Natural killer cell (primary cell): Measurements from ENCODE around the gene XPOT. TPM values are rescaled to one million over a fixed set of nuclear protein-coding genes. Genes with fewer than 3 reads are reported as not detected.

Experiments used
- ATAC-seq, 3 donors: fragments of 150-1000 bp in 2 of 3; fragments of 200-7000 bp in 1 of 3; cut with Tn5 transposase; 1 replicate in 1 of 3; 2 replicates in 2 of 3; pipeline ENCODE4 v1.10.0; 2021; ENCODE audit warnings: mild to moderate bottlenecking in 2 of 3, moderate library complexity in 2 of 3
- DNase-seq, 2 donors: peaks; one replicate each; pipeline versions ENCODE4 v3.0.0 to v3.0.0-alpha.2; 2013 to 2021; ENCODE audit warnings: mixed read lengths in 1 of 2
- H3K27ac ChIP-seq: one replicate; pipeline ENCODE4 v1.5.1; 2013; ENCODE audit warnings: mild to moderate bottlenecking, low read length
- H3K27me3 ChIP-seq: one replicate; pipeline ENCODE4 v1.6.1; 2013; ENCODE audit warnings: low read length; ENCODE audit not compliant: control insufficient read depth, insufficient read depth
- H3K36me3 ChIP-seq: one replicate; pipeline ENCODE4 v1.6.1; 2013; ENCODE audit warnings: low read length; ENCODE audit not compliant: control insufficient read depth, insufficient read depth
- H3K4me1 ChIP-seq: one replicate; pipeline ENCODE4 v1.6.1; 2013; ENCODE audit warnings: low read length; ENCODE audit not compliant: control insufficient read depth, insufficient read depth
- H3K4me3 ChIP-seq: one replicate; pipeline ENCODE4 v1.5.1; 2013; ENCODE audit warnings: low read length
- H3K9me3 ChIP-seq: one replicate; pipeline ENCODE4 v1.6.1; 2013; ENCODE audit warnings: low read length; ENCODE audit not compliant: control insufficient read depth, insufficient read depth
- H3K27ac Mint-ChIP-seq, 2 donors: one replicate each; pipeline ENCODE4 v1.8.0; 2022; ENCODE audit warnings: mild to moderate bottlenecking in 2 of 2, mixed read lengths in 2 of 2, moderate library complexity in 1 of 2
- H3K27me3 Mint-ChIP-seq, 2 donors: one replicate each; pipeline ENCODE4 v1.8.0; 2022; ENCODE audit warnings: low read depth in 2 of 2, mixed read lengths in 2 of 2
- H3K36me3 Mint-ChIP-seq: one replicate; pipeline ENCODE4 v1.8.0; 2022; ENCODE audit warnings: mixed read lengths
- H3K4me1 Mint-ChIP-seq, 2 donors: one replicate each; pipeline ENCODE4 v1.8.0; 2022; ENCODE audit warnings: mixed read lengths in 2 of 2
- H3K4me3 Mint-ChIP-seq: one replicate; pipeline ENCODE4 v1.8.0; 2022; ENCODE audit warnings: mild to moderate bottlenecking, moderate library complexity, mixed read lengths
- H3K9me3 Mint-ChIP-seq, 2 donors: one replicate each; pipeline ENCODE4 v1.8.0; 2022; ENCODE audit warnings: mixed read lengths in 2 of 2
- CTCF ChIP-seq: fragments of 200-600 bp; IDR thresholded peaks from one replicate; pipeline ENCODE4 v1.8.0; 2022; ENCODE audit warnings: antibody characterized with exemption
- WGBS: methylation state at CpG from one replicate; pipeline ENCODE4 v1.1.7; 2013; ENCODE audit warnings: missing lambda C conversion rate; ENCODE audit not compliant: insufficient coverage; 5-methylcytosine and 5-hydroxymethylcytosine counted together
- intact Hi-C: fragments of 100-400 bp; cut with micrococcal nuclease; formaldehyde crosslinking; loops from one replicate; pipeline ENCODE4 v1.14.2; 2022
- total RNA-seq, 4 donors: library from RNA; stranded (reverse); fragments of 120-200 nt in 1 of 4; gene quantifications; one replicate each; pipeline versions ENCODE4 v1.2.3 to v1.2.4, GENCODE V29; 2013 to 2022

XPOT gene
- total RNA-seq, 3 donors from 2014 or later (not counting 1 experiment from before 2014, with no cell fraction given), result 39.8 to 51.5 (median 45.0) TPM

- H3K27ac Mint-ChIP-seq, result peak overlapping the region; percentile 7 to 67
- DNase-seq, result no peak
Measured at GRCh38 chr12:64473176-64473575, 69.0 kb downstream of the XPOT start.

GRCh38 chr12:64475518-64475917, 71.3 kb downstream of the XPOT start:
- WGBS, result 100% methylated on average over 4 of the region's 4 CpGs
- Histone ChIP-seq H3K4me1 (no peaks in the 10 kb centered on the region), H3K9me3 (no peaks in the 10 kb centered on the region), H3K27ac (no peak overlapping the region), H3K36me3 (peaks cover 53% of the 10 kb centered on the region), H3K4me3 (no peak overlapping the region), H3K27me3 (no peaks in the 10 kb centered on the region)
- Mint-ChIP-seq H3K36me3 (peaks cover 24% of the 10 kb centered on the region), H3K27me3 (no peaks in the 10 kb centered on the region), H3K27ac (no peak overlapping the region), H3K4me3 (no peak overlapping the region), H3K4me1 (peaks cover 26 to 35% of the 10 kb centered on the region in 2 donors), H3K9me3 (no peaks in the 10 kb centered on the region)
- intact Hi-C loops, result no loop called here
- no peak for ATAC-seq
- DNase-seq, result no peak
- no peak for TF ChIP-seq CTCF

More at GRCh38 chr12:64473176-64473575, 69.0 kb downstream of the XPOT start:
- no peak for ATAC-seq
- no peaks in the 10 kb centered on the region for H3K4me1 ChIP-seq
- H3K27ac ChIP-seq, result no peak overlapping the region
- H3K27me3 ChIP-seq, result no peaks in the 10 kb centered on the region
- TF ChIP-seq CTCF, result no peak
- H3K9me3 Mint-ChIP-seq, result no peaks in the 10 kb centered on the region
- intact Hi-C loops, result no loop called here
- WGBS, result 100% methylated on average over 2 of the region's 2 CpGs
- no peaks in the 10 kb centered on the region for H3K27me3 Mint-ChIP-seq
- H3K4me1 Mint-ChIP-seq, result peaks cover 33 to 37% of the 10 kb centered on the region in 2 donors
- no peak overlapping the region for H3K4me3 Mint-ChIP-seq
- peaks cover 52% of the 10 kb centered on the region for H3K36me3 ChIP-seq
- H3K4me3 ChIP-seq, result no peak overlapping the region
- no peaks in the 10 kb centered on the region for H3K9me3 ChIP-seq
- peaks cover 24% of the 10 kb centered on the region for H3K36me3 Mint-ChIP-seq

- intact Hi-C loops, result no loop called here
- peaks cover 24% of the 10 kb centered on the region for H3K36me3 Mint-ChIP-seq
- DNase-seq (no peak), ATAC-seq (no peak)
- no peaks in the 10 kb centered on the region for H3K9me3 ChIP-seq
- no peak overlapping the region for H3K4me3 ChIP-seq
- peaks cover 22 to 35% of the 10 kb centered on the region in 2 donors for H3K4me1 Mint-ChIP-seq
- peak overlapping the region; percentile 24 to 26 for H3K27ac Mint-ChIP-seq
- no peaks in the 10 kb centered on the region for H3K27me3 Mint-ChIP-seq
- TF ChIP-seq CTCF, result no peak
- no peaks in the 10 kb centered on the region for H3K4me1 ChIP-seq
- H3K27ac ChIP-seq, result no peak overlapping the region
- 100% methylated on average over 1 of the region's 2 CpGs for WGBS
- H3K27me3 ChIP-seq, result no peaks in the 10 kb centered on the region
- no peaks in the 10 kb centered on the region for H3K9me3 Mint-ChIP-seq
- peaks cover 56% of the 10 kb centered on the region for H3K36me3 ChIP-seq
- no peak overlapping the region for H3K4me3 Mint-ChIP-seq
Measured at GRCh38 chr12:64476844-64477243, 72.7 kb downstream of the XPOT start.

GRCh38 chr12:64478661-64479060, 74.5 kb downstream of the XPOT start:
- Mint-ChIP-seq H3K27ac (peak overlapping the region in 1 of 2 donors; percentile 34), H3K36me3 (peaks cover 24% of the 10 kb centered on the region), H3K27me3 (no peaks in the 10 kb centered on the region), H3K4me1 (peaks cover 16 to 23% of the 10 kb centered on the region in 2 donors), H3K4me3 (no peak overlapping the region), H3K9me3 (no peaks in the 10 kb centered on the region)
- Histone ChIP-seq H3K27ac (no peak overlapping the region), H3K36me3 (peaks cover 68% of the 10 kb centered on the region), H3K27me3 (no peaks in the 10 kb centered on the region), H3K9me3 (no peaks in the 10 kb centered on the region), H3K4me3 (no peak overlapping the region), H3K4me1 (no peaks in the 10 kb centered on the region)
- TF ChIP-seq CTCF, result no peak
- intact Hi-C loops, result no loop called here
- DNase-seq (no peak), ATAC-seq (no peak)
